Fibroblast of mammary gland (primary cell): ENCODE data around the gene NDEL1.

ENCODE experiments used
- DNase-seq: peaks from one replicate; pipeline ENCODE4 v3.0.0-alpha.2; 2010; ENCODE audit warnings: low read depth
- H3K4me3 ChIP-seq: 2 replicates; pipeline ENCODE4 v1.5.1; 2011; ENCODE audit warnings: low read depth, mild to moderate bottlenecking, low read length, moderate library complexity; ENCODE audit not compliant: control insufficient read depth
- CTCF ChIP-seq: conservative IDR thresholded peaks from 2 replicates; pipeline ENCODE4 v1.5.1; 2011; ENCODE audit warnings: low read depth, low read length, inconsistent platforms; ENCODE audit not compliant: control insufficient read depth, insufficient read depth

NDEL1 gene

GRCh38 chr17:8480011-8480976 lies 44.6 kb downstream of the NDEL1 start:
- DNase-seq = no peak
- H3K4me3 ChIP-seq = no peak overlapping the region
- no peak for TF ChIP-seq CTCF

DNA sequence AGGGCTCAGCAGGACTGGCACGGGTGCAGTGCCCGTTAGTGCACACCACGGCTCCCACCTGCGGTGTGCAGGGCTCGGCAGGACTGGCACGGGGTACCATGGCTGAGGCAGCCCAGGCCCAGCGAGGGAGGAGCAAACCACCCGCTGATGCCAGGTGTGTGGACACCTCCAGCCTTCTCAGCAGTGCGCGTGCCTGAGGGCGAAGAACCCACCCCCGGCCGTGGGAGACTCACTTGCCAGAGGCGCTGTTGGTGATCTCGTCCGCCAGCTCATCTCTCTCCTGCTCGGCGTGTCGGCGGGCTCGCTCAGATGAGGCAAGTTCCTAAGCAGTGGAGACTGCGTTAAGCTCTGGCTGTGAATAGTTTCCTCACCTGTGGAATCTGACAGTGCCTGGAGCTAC lies 45.4 kb downstream of the NDEL1 start:
- H3K4me3 ChIP-seq = no peak overlapping the region
- no peak for DNase-seq
- TF ChIP-seq CTCF = no peak

DNA sequence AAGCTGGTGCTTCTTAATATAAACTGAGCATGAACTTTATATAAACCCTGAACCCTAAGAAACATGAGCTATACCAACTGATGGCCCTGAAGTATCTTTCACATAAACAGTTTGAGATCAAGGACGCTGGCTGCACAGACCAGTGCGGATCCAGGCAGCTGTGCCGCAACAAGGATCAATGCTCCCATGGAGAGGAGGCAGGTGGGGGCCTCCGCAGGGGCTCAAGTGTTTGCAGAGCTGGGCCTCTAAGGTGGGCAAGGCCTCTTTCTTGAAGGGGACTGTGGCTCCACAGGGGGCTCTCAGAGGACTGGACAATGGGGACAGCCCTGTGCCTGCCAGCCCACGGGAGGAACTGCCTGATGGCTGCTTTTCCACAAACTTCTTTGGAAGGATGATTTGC lies 46.0 kb downstream of the NDEL1 start:
- no peak for TF ChIP-seq CTCF
- DNase-seq = no peak
- H3K4me3 ChIP-seq = no peak overlapping the region

DNA sequence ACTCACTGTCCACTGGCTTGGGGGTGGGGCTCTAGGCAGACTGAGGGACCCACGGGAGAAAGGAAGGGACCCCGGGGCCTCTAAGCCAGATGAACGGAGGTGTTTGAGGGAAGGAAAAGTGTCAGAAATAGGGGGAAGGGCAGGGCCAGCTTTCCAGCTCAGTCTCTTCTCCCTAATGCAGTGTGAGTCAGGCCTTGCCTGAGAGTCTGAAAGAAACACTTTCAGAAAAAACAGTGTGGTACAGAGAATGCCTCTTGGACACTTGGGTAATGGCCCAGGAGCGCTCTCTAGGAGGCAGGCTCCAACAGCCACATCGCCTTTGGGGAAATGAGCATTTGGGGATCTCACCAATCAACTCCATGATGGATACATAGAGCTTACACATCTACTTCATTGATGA lies 46.9 kb downstream of the NDEL1 start:
- no peak for TF ChIP-seq CTCF
- no peak for DNase-seq
- no peak overlapping the region for H3K4me3 ChIP-seq

DNA sequence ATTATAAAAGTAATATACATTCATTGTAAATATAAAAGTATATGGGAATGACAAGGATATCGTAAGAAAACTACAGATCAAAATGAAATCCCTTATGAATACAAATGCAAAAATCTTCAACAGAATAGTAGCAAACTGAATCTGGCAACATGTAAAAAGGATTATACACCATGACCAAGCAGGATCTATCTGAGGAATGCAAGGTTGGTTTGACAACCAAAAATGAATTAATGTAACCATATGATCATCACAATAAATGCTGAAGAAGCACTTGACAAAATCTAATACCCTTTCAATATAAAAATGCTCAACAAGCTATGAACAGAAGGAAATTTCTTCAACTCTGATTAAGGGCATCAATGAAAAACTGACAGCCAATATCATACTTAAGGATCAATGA lies 48.8 kb downstream of the NDEL1 start:
- TF ChIP-seq CTCF = no peak
- no peak for DNase-seq
- H3K4me3 ChIP-seq = no peak overlapping the region

DNA sequence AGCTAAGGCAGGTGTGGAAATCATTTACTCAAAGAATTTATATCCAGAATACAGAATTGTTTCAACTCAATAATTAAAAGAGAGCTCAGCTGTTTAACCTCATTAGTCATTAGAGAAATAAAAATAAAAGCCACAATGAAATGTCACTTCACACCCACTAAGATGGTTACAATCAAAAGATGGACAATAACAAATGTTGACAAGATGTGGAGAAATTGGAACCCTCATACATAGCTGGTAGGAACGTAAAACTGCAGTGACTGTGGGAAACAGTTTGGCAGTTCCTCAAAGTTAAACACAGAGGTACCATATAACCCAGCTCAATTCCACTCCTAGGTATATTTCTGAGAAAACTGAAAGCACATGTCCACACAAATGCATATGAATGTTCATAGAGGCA lies 49.8 kb downstream of the NDEL1 start:
- DNase-seq = no peak
- no peak for TF ChIP-seq CTCF
- no peak overlapping the region for H3K4me3 ChIP-seq
